HG03135 (cell line): ENCODE measurements around the gene PGBD2.
"Not testable (repeated sequence)": the region's sequence is repeated elsewhere in the genome, so short reads cannot be mapped to it uniquely, and the experiment has no call there.

Experiments used
- ATAC-seq: cut with Tn5 transposase; IDR thresholded peaks from one replicate; pipeline ENCODE4 v1.9.1; 2021; ENCODE audit warnings: mild to moderate bottlenecking, moderate library complexity; ENCODE audit not compliant: unreplicated experiment

Gene PGBD2

DNA sequence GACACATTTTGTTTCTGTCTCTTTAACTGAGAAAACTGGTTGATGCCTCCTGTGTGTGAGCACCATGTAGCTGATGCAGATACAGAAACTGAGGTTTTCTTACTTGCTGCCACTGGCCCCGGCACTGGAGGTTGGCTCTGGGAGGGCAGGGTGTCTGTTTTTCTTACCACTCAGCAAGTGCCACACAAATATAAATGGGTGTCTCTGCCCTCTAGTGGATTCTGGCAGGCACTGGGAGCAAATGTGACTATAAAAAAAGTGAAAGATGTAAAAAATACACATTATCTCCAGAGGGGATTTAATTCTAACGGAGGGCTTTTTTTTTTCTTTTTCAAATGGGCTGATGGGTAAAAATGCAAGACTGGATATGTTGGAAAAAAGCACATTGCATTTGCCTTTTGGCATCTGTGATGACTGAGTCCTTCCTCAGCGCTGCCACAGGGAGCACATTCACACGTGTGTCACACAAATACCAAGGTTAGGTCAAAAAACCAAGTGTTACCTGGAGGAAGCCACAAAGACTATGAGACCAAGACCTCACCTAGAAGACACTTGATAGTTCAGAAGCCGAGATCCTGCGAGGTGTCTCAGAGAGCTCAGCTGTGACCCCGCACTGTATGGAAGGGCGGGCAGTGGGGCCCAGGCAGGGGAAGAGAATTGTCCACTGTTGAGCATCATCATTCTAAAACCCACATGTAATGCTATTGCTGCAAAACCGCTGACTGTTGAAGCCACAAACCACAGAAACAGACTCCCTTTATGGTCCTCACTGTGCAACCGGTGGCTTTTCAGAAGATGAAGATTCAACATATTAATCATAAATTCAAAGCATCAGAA, 18.9 kb downstream of the PGBD2 start:
- ATAC-seq: peak; percentile 95

GRCh38 chr1:248925859-248926258, 19.8 kb downstream of the PGBD2 start:
- not testable (repeated sequence) for ATAC-seq

DNA sequence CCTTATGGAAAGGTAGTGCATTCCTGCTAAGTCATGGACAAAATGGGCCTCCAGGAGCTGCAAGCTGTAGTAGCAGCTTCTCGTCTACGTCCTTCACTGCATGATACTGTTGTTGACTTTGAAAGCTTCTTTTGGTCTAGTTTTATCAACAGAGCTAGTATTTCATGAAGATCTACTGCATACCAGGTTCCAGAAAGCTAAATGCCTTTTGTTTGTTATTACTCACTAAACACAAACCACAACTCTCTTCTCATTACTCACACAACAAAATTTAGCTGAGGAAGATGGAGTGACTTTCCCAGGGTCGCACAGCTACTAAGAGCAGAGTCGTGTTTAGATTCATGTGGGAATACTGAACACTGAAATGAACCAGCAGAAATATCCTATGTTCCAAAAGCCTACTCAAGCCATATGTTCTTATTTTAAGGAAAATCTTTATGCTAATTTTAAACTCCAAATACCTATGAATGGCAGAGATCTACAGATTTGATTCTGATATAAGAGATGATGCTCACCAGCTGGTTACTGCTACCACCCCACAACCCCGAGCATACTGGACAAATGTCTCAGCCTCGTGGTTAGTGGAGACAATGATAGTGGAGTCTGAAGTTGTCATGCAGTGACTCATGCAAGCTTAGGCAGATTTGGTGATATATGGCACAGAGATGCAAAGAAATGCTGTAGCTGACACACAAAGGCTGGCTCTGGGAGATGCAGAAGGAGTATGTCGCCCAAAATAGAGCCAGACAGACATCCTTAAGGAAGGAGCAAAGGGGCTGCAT, 20.6 kb downstream of the PGBD2 start:
- no peak for ATAC-seq

- ATAC-seq: not testable (repeated sequence)
Measured at GRCh38 chr1:248927283-248927682, 21.2 kb downstream of the PGBD2 start.

DNA sequence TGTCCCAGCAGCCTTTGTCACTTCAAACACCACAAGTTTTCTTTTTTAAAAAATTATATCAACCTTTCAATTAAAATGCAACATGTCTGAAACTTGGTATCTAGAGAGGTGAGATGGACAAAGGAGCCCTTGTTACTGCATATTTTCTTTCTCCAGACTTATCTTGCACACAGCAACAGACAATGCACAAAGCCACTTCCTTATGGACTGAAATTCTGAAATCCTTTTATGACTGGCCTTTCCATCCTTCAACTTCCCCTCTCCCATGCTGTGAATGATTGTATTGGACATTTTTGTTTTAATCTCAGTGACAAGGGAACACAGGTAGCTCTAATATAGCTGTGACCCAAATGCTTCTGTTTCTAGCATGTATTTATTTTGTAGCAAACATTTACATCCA, 22.1 kb downstream of the PGBD2 start:
- not testable (repeated sequence) for ATAC-seq

DNA sequence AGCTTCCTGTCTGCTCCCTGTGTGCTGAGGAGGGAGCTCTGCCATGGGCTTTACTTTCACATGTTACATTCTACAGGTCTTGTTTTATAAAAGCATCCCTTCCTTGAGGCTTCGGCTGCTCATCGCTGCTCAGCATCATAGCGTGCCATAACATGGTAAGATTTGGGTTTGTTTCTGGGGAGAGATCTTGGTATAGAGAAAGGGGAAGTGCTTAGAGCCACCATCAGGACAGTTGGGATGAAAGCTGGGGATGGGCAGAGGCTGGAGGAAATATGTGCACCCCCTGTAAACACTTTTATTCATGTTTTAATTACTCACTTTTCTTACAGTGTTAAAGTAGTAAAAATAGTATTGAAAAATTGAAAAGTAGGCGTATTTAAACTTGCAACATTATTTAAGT, 24.0 kb downstream of the PGBD2 start:
- ATAC-seq: not testable (repeated sequence)

DNA sequence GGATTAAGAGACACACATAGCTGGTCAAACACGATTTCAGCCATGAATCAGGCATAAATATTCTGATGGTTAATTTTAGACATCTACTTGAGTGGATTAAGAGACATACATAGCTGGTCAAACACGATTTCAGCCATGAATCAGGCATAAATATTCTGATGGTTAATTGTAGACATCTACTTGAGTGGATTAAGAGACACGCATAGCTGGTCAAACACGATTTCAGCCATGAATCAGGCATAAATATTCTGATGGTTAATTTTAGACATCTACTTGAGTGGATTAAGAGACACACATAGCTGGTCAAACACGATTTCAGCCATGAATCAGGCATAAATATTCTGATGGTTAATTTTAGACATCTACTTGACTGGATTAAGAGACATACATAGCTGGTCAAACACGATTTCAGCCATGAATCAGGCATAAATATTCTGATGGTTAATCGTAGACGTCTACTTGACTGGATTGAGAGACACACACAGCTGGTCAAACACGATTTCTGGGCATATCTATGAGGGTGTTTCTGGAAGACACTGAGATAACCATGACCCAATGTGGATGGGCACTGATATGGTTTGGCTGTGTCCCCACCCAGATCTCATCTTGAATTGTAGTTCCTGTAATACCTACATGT, 32.3 kb downstream of the PGBD2 start:
- not testable (repeated sequence) for ATAC-seq

- ATAC-seq: not testable (repeated sequence)
Measured at GRCh38 chr1:248944134-248944999, 38.3 kb downstream of the PGBD2 start.

- not testable (repeated sequence) for ATAC-seq
Measured at GRCh38 chr1:248945000-248945423, 39.0 kb downstream of the PGBD2 start.

GRCh38 chr1:248945453-248945852, 39.4 kb downstream of the PGBD2 start:
- ATAC-seq: not testable (repeated sequence)

GRCh38 chr1:248945856-248946416, 39.9 kb downstream of the PGBD2 start:
- ATAC-seq: not testable (repeated sequence)
